SK-N-DZ (cell line): ENCODE data around the gene NUCB1. TPM values are rescaled to one million over a fixed set of nuclear protein-coding genes. Genes with fewer than 3 reads are reported as not detected.
"Not testable (repeated sequence)": the region's sequence is repeated elsewhere in the genome, so short reads cannot be mapped to it uniquely, and the experiment has no call there.

Experiments
- DNase-seq: peaks from one replicate; pipeline ENCODE4 v3.0.0-alpha.2; 2015; ENCODE audit warnings: low spot score
- polyA plus RNA-seq, 2 experiments: library from polyadenylated mRNA; depleted of rRNA; stranded (reverse); fragments of >200 nt; gene quantifications; 2 replicates each; pipeline ENCODE4 v1.2.3, GENCODE V29; 2014

Gene NUCB1
- polyA plus RNA-seq (2014; cell fraction: cytosol; rRNA removed), result 56.6 and 73.7 TPM in 2 replicates
- polyA plus RNA-seq (2014; cell fraction: nucleus; rRNA removed), result 36.9 and 39.9 TPM in 2 replicates

DNA sequence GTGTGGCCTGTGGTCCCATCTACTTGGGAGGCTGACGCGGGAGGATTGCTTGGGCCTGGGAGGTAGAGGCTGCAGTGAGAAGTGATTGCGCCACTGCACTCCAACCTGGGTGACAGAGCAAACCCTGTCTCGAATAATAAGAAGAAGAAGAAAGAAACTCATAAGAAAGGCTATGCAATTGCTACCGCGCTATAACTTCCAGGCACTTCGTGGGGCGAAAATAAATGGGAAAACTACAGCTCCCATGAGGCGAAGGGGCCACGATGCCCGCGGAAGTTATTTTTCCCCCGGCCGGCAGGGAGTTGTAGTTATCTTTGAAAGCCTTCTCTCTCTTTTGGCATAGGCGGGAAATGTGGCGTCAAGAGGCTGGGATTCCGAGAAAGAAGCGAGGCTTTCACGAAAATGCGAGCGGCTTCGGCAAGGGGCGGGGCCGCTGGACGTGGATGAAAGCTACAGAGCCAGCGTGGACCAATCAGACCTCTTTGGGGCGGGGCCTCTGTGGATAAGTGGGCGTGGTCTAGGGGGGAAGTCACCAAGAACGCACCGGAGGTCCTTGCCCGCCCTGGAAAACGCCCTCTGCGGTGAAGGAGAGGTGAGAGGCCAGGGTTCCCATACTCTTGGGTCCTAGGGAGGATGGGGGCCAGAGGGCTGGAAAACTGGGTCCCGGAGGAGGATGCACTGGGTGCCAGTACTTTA, at the start of gene NUCB1:
TSS of gene NUCB1 (plus strand) at position 532 of the 696 bp plus-strand sequence. CDS start 485 bp downstream, outside the sequence.
- DNase-seq, result peak; percentile 95

DNA sequence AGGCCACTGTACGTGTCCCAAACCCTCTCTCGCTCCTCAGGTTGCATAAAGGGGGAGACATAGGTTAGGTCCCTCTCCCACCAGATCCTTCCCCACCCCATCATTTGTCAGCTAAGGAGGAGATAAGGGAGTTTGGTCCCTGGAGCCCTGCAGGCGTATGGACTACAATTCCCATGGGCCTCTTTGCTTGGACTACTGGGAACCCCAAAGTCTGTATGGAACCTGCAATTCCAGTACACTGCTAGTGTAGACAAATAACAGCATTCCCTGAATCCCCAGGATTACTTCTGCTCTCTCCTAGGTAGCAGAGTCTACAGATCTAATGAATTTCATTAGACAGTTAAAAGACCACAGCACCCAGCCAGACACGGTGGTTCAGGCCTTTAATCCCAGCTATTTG, 47.8 kb upstream of the NUCB1 start:
- no peak for DNase-seq

DNA sequence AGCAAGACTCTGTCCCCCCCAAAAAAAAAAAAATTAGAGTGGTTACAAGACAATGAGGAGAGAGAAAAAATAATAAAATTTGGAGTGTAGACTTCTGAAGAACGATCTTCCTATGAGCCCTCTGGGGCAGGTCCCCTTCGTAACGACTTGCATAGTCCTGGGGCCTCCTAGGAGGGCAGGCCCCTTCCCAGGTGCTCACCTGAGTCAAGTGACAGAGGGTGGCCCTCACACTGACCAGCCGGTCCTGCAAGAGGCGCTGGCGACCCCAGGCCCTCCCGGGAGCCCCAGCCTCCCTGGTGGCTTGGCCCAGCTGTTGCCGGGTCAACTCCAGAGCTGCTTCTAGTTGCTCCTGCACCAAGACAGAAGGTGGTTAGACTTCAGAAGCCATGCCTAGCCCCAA, 46.6 kb upstream of the NUCB1 start:
- DNase-seq, result no peak

DNA sequence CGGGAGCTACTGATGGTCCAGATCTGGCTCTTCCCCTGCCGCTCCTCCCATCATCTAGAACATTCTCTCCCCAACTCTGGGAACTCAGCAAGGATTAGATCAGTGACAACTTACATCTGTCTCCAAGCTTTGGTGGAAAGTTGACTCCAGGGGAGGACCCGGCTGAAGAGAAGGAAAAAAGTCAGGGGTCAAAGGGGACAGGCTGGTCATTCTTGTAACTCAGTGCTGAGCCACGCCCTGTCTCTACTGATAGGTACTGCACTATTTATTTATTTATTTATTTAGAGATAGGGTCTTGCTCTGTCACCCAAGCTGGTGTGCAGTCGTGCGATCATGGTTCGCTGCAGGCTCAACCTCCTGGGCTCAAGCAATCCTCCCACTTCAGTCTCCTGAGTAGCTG, 46.0 kb upstream of the NUCB1 start:
- DNase-seq, result no peak

DNA sequence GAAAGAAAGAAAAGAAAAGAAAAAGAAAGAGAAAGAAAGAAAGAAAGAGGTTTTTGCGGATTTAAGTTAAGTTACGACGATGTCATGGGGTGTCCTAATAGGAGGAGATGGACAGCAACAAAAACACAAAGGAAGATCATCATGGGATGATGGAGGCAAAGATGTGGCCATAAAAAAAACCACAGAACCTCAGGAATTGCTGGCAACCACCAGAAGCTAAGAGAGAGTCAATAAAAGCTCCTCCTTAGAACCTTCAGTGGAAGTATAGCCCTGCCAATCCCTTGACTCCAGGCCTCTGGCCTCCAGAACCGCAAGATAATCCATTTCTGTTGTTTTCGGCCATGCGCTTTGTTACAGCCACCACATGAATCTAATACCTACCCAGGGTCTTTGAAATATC, 43.2 kb upstream of the NUCB1 start:
- DNase-seq, result no peak

DNA sequence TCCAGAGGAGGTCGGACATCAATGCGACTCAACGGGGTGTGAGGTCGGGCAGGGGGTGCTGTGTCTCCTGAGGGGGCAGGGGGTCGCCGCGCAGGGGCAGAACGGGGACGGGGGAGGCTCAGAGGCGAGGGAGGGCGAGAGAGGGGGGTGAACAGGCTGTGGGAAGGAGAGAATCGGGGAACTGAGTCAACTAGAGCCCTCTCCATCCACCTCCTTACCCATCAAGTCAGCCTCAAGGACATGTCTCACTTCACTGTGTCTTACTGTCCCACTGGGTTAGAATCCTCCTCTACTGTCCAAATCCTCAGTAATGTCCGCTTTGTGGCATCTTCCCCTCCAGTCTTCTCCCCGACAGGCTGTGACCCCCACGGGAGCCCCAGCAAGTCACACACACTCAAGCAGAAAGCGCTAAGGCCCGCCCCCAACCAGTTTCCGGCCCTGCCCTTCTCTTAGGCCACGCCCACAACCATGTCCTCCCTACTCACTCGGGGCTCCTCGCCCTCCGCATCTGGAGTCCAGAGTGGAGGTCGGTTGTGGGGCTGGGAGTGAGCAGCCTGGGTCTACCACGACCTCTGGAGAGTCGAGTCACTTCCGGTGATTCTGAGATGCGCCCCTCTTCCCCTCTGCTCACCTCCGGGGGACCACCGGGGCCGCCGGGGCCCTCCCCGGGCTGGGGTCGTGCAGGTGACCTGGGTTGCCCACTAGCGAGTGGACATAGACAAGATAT, 41.0 kb upstream of the NUCB1 start:
- no peak for DNase-seq

DNA sequence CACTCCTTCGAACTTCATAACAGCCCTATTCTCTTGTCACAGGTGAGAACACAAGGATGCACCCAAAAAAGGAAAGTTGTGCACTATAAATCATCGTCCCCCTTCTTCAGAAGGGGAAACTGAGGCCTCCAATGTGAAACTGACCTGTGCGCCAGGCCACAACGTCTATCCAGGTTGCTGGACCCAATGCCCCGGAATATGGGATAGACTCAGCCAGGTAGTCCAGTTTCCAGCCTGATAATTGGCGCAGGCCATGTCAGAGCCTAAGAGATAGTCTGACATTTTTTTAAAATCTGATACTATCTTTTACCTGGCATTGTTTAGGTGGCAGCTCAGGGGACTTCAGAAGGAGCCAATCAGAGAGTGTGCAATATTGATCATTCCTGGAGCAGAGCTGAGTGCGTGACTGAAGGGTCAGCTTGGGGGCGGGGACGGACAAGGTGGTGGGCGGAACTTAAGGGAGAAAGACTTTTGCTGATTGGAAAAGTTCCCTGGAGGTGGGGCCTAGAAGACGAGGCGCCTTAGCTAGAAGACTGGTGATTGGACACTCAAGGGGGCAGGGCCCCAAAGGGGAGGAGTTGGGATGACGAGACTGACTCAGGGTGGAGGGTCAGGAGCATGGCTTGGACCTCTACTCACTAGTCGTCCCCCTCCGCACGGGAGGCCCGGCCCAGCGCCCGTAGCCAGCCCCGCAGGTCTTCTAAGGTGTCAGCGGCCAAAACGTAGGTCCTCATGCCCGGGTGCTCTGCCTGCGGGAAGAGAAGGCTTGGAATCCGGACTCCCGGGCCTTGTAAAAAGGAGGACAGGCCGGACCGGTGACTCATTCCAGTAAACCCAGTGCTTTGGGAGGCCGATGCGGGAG, 40.2 kb upstream of the NUCB1 start:
- peak; percentile 52 for DNase-seq

DNA sequence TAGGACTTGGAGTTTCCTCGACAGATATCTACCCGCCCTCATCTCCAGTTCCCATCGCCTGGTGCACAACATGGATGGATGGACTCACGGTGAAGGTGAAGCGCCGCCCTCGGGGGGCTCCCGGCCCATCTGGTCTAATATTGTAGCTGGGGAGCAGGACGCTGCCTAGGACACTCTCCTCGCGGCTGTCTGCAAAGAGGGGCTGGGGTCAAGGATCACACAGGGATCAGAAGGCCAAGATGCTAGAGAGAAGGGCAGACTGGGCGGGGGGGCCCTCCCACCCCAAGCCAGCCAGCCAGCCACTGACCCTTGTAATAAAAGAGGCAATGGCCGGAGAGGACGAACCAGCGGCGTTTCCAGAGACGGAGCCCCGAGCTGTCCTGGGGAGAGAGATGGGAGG, 38.8 kb upstream of the NUCB1 start:
- no peak for DNase-seq

DNA sequence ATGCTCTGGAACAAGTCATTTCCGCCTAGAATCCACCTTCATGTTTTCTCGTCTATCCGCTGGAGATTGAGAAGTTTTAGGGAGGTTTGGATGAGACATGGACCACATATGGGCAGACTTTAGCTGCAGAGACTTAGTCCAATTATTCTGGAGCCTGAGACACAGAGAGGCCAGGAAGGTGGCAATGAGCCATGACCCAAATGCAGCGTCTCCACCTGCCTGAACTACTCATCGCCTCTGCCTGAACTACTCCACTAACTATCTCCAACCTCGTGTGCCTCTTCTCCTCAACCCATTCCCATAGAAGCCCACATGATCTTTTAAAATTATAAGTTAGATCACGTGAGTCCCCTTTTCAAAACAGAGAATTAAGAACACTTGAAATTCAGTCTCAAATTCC, 37.3 kb upstream of the NUCB1 start:
- no peak for DNase-seq

DNA sequence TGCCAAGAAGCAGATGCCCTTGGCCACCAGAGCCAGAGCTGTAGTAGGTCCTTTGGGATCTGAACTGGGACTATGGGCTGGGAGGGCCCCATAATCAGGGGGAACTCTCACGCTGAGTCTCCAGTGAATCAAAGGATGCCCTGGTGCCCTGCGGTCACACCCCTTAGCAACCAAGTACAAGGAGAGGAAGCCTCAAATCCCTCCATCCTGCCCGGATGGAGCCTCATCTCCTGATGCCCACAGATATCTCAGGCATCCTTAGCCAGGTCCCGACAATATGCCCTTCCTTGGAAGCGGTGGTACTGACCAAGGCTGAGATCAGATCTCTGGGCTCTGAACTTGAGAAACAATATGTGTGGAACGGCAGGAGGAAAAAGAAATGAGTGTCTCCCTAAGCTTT, 33.4 kb upstream of the NUCB1 start:
- no peak for DNase-seq

DNA sequence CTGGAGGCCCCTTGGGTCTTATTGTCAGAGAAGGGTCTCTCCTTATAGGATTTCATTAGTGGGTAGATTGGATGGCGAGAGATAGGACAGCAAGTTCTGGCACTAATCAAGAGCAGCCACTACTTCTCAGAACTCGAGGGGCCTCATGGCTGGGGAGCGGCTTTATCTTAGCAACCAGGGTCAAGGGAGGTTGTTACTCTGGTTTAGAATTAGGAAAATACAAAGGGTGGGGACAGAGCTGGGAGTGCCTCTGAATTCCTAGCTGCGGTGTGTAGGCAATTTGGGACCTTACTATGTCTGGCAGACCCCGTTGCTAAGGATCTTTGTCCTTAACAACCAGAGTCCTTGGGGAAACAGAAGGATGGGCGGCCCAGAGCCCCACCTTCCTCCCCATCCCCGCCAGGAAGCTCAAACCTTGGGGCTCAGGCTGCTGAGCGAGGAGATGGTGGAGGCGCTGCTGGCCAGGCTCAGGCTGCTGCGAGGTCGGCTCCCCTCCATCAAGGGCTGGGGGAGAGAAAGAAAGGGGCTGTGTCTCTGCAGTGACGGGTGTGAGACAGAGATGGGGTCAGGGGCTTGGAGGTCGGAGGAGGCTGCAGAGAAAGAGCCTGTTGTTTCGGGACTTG, 32.9 kb upstream of the NUCB1 start:
- no peak for DNase-seq

DNA sequence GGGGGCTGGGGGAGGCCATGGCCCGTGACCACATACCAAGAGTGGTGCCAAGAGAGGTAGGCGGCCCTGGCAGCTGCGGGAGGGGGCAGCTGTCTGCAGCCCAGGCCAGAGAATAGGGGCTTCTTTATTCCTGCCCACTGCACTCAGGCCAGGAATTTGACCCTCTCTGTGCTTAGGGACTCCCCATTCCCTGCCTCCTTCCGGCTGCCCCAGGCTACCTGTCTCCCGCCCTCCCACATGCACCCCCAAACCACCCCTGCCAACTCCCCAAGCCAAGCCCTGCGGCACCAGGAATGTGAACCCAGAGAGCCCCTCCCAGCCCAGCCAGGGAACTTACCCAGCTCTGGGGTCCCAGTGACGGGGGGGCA, 32.4 kb upstream of the NUCB1 start:
- DNase-seq, result no peak

DNA sequence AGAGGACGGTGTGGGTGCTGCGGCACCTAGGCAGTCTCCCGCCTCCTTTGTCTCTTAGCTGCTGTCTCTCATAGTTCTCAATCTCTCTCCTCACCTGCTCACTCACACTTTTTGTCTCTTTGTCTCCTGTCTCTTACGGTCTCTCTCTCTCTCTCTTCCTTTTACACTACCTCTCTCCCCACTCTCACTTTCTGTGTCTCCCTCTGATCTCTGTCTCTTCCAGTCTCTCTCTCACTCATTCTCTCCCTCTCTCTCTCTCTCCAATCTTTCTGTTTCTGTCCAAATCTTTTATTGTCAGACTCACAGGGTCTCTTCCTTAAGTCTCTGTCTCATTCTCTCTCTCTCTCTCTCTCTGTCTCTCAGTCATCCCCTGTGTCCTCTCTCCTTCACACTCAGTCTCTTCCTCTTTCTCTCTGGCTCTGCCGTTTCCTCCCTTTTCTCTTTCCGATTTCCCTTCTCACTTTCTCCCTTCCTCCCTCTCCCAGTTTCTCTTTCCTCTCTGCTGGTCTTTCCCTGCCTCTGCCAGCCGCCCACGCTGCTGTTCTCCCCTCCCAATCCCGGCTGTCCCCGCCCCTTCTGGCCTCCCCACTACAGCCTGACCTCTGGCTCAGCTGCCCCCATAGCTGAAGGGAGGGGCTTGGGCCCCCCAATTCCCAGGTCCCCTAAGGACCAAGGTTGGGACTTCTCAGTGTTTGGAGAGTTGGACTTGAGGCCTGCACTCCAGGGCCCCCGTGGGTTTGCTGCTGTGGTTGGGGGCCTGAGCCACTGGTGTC, 31.8 kb upstream of the NUCB1 start, which contains the start of gene PLEKHA4:
TSS of gene PLEKHA4 (minus strand) at position 504 of the 773 bp plus-strand sequence. CDS start 997 bp downstream, outside the sequence.
- DNase-seq, result no peak

DNA sequence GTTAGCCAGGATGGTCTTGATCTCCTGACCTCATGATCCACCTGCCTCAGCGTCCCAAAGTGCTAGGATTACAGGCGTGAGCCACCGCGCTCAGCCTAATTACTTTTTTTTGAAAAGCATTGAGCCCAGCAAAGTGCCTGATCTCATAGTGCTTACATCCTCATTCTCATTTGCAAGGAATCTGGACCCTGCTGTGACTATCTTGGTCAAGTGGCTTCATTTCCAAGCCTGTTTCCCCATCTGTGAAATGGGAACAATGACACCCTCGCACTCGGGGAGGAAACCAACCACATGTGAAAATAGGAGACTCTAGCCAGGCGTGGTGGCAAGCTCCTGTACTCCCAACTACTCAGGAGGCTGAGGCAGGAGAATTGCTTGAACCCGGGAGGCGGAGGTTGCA, 30.1 kb upstream of the NUCB1 start:
- DNase-seq, result no peak

DNA sequence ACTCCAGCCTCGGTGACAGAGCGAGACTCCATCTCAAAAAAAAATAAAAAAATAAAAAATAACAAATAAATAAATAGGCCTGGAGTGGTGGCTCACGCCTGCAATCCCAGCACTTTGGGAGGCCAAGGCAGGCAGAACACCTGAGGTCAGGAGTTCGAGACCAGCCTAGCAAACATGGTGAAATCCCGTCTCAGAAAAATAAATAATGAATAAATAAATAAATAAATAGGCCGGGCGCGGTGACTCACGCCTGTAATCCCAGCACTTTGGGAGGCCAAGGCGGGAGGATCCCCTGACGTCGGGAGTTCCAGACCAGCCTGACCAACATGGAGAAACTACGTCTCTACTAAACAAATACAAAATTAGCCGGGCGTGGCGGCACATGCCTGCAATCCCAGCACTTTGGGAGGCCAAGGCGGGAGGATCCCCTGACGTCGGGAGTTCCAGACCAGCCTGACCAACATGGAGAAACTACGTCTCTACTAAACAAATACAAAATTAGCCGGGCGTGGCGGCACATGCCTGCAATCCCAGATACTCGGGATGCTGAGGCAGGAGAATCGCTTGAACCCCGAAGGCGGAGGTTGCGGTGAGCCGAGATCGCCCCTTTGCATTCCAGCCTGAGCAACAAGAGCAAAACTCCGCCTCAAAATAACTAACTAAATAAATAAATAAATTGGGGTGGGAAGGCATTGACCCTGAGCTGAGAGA, 28.5 kb upstream of the NUCB1 start:
- not testable (repeated sequence) for DNase-seq

DNA sequence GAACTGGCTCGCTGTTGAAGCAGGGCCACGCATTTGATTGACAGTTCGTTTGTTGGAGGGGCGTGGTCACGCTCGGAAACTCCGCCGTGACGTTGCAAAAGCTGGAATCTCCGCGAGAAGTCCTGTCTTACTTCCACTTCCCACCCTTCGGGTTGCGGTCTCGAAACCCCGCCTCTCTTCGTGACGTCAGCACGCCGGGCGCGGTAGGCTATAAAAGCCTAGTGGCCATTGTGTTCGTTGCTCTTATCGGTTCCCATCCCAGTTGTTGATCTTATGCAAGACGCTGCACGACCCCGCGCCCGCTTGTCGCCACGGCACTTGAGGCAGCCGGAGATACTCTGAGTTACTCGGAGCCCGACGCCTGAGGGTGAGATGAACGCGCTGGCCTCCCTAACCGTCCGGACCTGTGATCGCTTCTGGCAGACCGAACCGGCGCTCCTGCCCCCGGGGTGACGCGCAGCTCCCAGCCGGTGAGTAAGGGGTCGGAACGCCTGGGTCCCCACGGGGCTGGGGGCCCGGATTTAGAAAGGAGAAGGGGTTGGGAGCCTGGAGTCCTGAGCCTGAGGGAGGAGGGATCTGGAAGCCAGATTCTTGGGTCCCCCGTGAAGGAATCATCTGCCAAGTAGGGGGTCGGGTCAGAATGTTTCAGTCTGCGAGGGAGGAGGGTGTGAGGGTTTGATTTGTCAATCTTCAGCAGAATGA, 27.8 kb upstream of the NUCB1 start, which contains the start of gene PPP1R15A:
TSS of gene PPP1R15A (plus strand) at position 240 of the 702 bp plus-strand sequence. CDS start 813 bp downstream, outside the sequence.
- peak; percentile 94 for DNase-seq

DNA sequence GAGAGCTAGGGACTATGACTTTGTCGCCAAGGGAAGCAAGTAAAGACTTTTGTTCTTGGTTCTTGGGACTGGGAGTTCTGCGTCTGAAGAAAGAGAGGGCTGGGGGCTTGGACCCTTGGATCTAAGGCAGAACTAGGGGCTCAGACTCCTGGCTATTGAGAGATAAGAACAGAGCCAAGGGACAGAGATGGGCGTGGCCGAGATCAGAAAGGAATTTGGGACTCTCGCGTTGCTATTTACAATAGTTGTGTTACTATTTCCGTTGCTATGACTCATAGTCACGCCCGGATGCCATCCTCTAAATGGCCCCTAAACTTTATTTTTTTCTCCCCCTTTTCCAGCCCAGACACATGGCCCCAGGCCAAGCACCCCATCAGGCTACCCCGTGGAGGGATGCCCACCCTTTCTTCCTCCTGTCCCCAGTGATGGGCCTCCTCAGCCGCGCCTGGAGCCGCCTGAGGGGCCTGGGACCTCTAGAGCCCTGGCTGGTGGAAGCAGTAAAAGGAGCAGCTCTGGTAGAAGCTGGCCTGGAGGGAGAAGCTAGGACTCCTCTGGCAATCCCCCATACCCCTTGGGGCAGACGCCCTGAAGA, 27.1 kb upstream of the NUCB1 start:
- peak; percentile 49 for DNase-seq

DNA sequence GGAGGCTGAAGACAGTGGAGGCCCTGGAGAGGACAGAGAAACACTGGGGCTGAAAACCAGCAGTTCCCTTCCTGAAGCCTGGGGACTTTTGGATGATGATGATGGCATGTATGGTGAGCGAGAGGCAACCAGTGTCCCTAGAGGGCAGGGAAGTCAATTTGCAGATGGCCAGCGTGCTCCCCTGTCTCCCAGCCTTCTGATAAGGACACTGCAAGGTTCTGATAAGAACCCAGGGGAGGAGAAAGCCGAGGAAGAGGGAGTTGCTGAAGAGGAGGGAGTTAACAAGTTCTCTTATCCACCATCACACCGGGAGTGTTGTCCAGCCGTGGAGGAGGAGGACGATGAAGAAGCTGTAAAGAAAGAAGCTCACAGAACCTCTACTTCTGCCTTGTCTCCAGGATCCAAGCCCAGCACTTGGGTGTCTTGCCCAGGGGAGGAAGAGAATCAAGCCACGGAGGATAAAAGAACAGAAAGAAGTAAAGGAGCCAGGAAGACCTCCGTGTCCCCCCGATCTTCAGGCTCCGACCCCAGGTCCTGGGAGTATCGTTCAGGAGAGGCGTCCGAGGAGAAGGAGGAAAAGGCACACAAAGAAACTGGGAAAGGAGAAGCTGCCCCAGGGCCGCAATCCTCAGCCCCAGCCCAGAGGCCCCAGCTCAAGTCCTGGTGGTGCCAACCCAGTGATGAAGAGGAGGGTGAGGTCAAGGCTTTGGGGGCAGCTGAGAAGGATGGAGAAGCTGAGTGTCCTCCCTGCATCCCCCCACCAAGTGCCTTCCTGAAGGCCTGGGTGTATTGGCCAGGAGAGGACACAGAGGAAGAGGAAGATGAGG, 26.4 kb upstream of the NUCB1 start:
- DNase-seq, result no peak
